Measurements from ENCODE around the gene DDX20.
"Not testable (repeated sequence)": the region's sequence is repeated elsewhere in the genome, so short reads cannot be mapped to it uniquely, and the experiment has no call there.

The DDX20 gene

GRCh38 chr1:111792249-111792648, 36.5 kb downstream of the DDX20 start:
- no peak for DNase-seq

- DNase-seq: no peak
Observed at GRCh38 chr1:111793923-111794322, 38.2 kb downstream of the DDX20 start.

GRCh38 chr1:111795401-111795800, 39.7 kb downstream of the DDX20 start:
- DNase-seq: no peak

- DNase-seq: no peak
Observed at GRCh38 chr1:111798580-111798979, 42.9 kb downstream of the DDX20 start.

- not testable (repeated sequence) for DNase-seq
Observed at GRCh38 chr1:111799722-111800121, 44.0 kb downstream of the DDX20 start.

- no peak for DNase-seq
Observed at GRCh38 chr1:111801071-111801850, 45.6 kb downstream of the DDX20 start.

- DNase-seq: no peak
Observed at GRCh38 chr1:111802110-111802509, 46.4 kb downstream of the DDX20 start.

GRCh38 chr1:111802984-111803383, 47.3 kb downstream of the DDX20 start:
- no peak for DNase-seq

GRCh38 chr1:111803951-111804350, 48.2 kb downstream of the DDX20 start:
- no peak for DNase-seq

- DNase-seq: no peak
Observed at GRCh38 chr1:111804776-111805175, 49.1 kb downstream of the DDX20 start.

- DNase-seq: no peak
Observed at GRCh38 chr1:111805251-111805650, 49.5 kb downstream of the DDX20 start.

GRCh38 chr1:111811891-111812290, 56.2 kb downstream of the DDX20 start:
- no peak for DNase-seq

- no peak for DNase-seq
Observed at GRCh38 chr1:111812306-111812705, 56.6 kb downstream of the DDX20 start.

GRCh38 chr1:111813440-111814304, 58.0 kb downstream of the DDX20 start:
- no peak for DNase-seq

- no peak for DNase-seq
Observed at GRCh38 chr1:111814305-111814628, 58.6 kb downstream of the DDX20 start.

GRCh38 chr1:111814642-111815041, 58.9 kb downstream of the DDX20 start:
- no peak for DNase-seq
